HCT116 (cell line): ENCODE data around the gene PPP1R3C. TPM values are rescaled to one million over a fixed set of nuclear protein-coding genes. Genes with fewer than 3 reads are reported as not detected.

Experiments
- ATAC-seq: fragments of 200-7000 bp; cut with Tn5 transposase; 2 replicates; pipeline ENCODE4 v1.9.1; 2020; ENCODE audit warnings: mild to moderate bottlenecking, moderate library complexity
- BruUV-seq: library from RNA; stranded (reverse); fragments of 400-500 nt; replicated peaks from 2 replicates; lab custom pipeline; 2021; lab: Mats Ljungman, UMichigan
- CTCF ChIA-PET: fragments of 300-600 bp; sonication (Branson Sonifier 250); formaldehyde crosslinking; loops from one replicate; lab custom pipeline; 2021; ENCODE audit warnings: antibody characterized with exemption; lab: Charles Lee
- POLR2A ChIA-PET: fragments of 300-600, 350-600 bp; sonication (Branson Sonifier 250); formaldehyde crosslinking; loops from one replicate; lab custom pipeline; 2021; ENCODE audit warnings: antibody characterized with exemption; lab: Charles Lee
- RAD21 ChIA-PET, 2 experiments: fragments of 300-600 bp; sonication (Branson Sonifier 250); formaldehyde crosslinking; loops; one replicate each; lab custom pipeline; 2023; ENCODE audit warnings: low total read pairs in 2 of 2; ENCODE audit not compliant: uncharacterized antibody in 2 of 2, unreplicated experiment in 2 of 2, low non-redundant PET in 1 of 2; lab: Charles Lee
- DNase-seq: peaks from one replicate; pipeline ENCODE4 v3.0.0-alpha.2; 2010; ENCODE audit warnings: low read depth, low spot score
- H2AFZ ChIP-seq: fragments of 200-600 bp; shearing (Covaris generic), sonication (generic); 2 replicates; pipeline ENCODE4 v1.6.1; 2017; ENCODE audit warnings: low read depth, mixed run types, mixed read lengths, antibody characterized with exemption, low read length; ENCODE audit not compliant: poor library complexity, severe bottlenecking
- H3K27ac ChIP-seq: 2 replicates; pipeline ENCODE4 v1.5.1; 2012; ENCODE audit warnings: low read depth, low read length
- H3K27me3 ChIP-seq: fragments of 200-600 bp; sonication (generic); 2 replicates; pipeline ENCODE4 v1.6.1; 2016; ENCODE audit warnings: mixed run types, low read length, mixed read lengths; ENCODE audit not compliant: insufficient read depth
- H3K36me3 ChIP-seq, 2 experiments: fragments of 200-500 bp in 1 of 2; fragments of 200-600 bp in 1 of 2; sonication (Bioruptor generic) in 1 of 2; sonication (generic) in 1 of 2; 2 replicates each; pipeline versions ENCODE4 v1.5.1 to v1.6.1; 2014 to 2016; ENCODE audit warnings: low read length in 2 of 2, inconsistent platforms in 1 of 2, mixed read lengths in 1 of 2, mixed run types in 1 of 2; ENCODE audit not compliant: insufficient read depth in 2 of 2, control insufficient read depth in 1 of 2
- H3K4me1 ChIP-seq, 2 experiments: fragments of 200-600 bp in 1 of 2; sonication (generic) in 1 of 2; 2 replicates each; pipeline versions ENCODE4 v1.5.1 to v1.6.1; 2012 to 2017; ENCODE audit warnings: low read length in 2 of 2, inconsistent platforms in 1 of 2, mild to moderate bottlenecking in 1 of 2, mixed read lengths in 1 of 2, mixed run types in 1 of 2, moderate library complexity in 1 of 2; ENCODE audit not compliant: insufficient read depth in 2 of 2, control insufficient read depth in 1 of 2
- H3K4me2 ChIP-seq: fragments of 200-600 bp; sonication (generic); 2 replicates; pipeline ENCODE4 v1.6.1; 2017; ENCODE audit warnings: mixed run types, low read length, mixed read lengths
- H3K4me3 ChIP-seq, 2 experiments: fragments of 200-600 bp in 1 of 2; sonication (generic) in 1 of 2; replicated peaks in 1 of 2; 2 replicates each; pipeline ENCODE4 v1.5.1; 2011 to 2016; ENCODE audit warnings: low read length in 2 of 2, control low read depth in 1 of 2, low read depth in 1 of 2, mild to moderate bottlenecking in 1 of 2, mixed read lengths in 1 of 2, mixed run types in 1 of 2
- H3K79me2 ChIP-seq: fragments of 200-600 bp; sonication (generic); 2 replicates; pipeline ENCODE4 v1.6.1; 2017; ENCODE audit warnings: mild to moderate bottlenecking, mixed run types, low read length, moderate library complexity, mixed read lengths; ENCODE audit not compliant: insufficient read depth
- H3K9ac ChIP-seq: fragments of 200-600 bp; sonication (generic); 2 replicates; pipeline ENCODE4 v1.6.1; 2016; ENCODE audit warnings: low read length, mixed read lengths
- H3K9me2 ChIP-seq: fragments of 200-600 bp; sonication (generic), shearing (Covaris generic); 2 replicates; pipeline ENCODE4 v1.6.1; 2017; ENCODE audit warnings: mixed run types, mild to moderate bottlenecking, moderate library complexity; ENCODE audit not compliant: insufficient read depth
- H3K9me3 ChIP-seq, 2 experiments: fragments of 200-500 bp in 1 of 2; fragments of 200-600 bp in 1 of 2; sonication (Bioruptor generic) in 1 of 2; sonication (generic) in 1 of 2; 2 replicates each; pipeline ENCODE4 v1.6.1; 2014 to 2017; ENCODE audit warnings: low read length in 2 of 2, mixed read lengths in 2 of 2, inconsistent platforms in 1 of 2, low read depth in 1 of 2, mild to moderate bottlenecking in 1 of 2, mixed run types in 1 of 2, moderate library complexity in 1 of 2; ENCODE audit not compliant: control insufficient read depth in 1 of 2, insufficient read depth in 1 of 2
- H4K20me1 ChIP-seq: fragments of 200-600 bp; sonication (generic), shearing (Covaris generic); 2 replicates; pipeline ENCODE4 v1.6.1; 2017; ENCODE audit warnings: mixed run types, mild to moderate bottlenecking, moderate library complexity; ENCODE audit not compliant: insufficient read depth
- JUND ChIP-seq: IDR thresholded peaks from 2 replicates; pipeline ENCODE4 v1.6.1; 2012
- MAX ChIP-seq: IDR thresholded peaks from 2 replicates; pipeline ENCODE4 v1.6.1; 2012
- POLR2AphosphoS5 ChIP-seq: IDR thresholded peaks from 2 replicates; pipeline ENCODE4 v1.6.1; 2011; ENCODE audit warnings: mild to moderate bottlenecking, low read depth, low read length, moderate library complexity
- REST ChIP-seq: IDR thresholded peaks from 2 replicates; pipeline ENCODE4 v1.6.1; 2012; ENCODE audit warnings: low read depth
- TCF7L2 ChIP-seq: IDR thresholded peaks from 2 replicates; pipeline ENCODE4 v1.7.0; 2011; ENCODE audit warnings: borderline replicate concordance, inconsistent platforms; ENCODE audit not compliant: insufficient read depth, insufficient read length; ENCODE audit errors: extremely low read depth
- intact Hi-C: fragments of 100-400 bp; cut with micrococcal nuclease; formaldehyde crosslinking; loops from 2 replicates; pipeline ENCODE4 v1.10.0; 2022
- total RNA-seq: library from RNA; stranded (reverse); gene quantifications from one replicate; pipeline ENCODE4 v1.2.1, GENCODE V29; 2021; ENCODE audit not compliant: unreplicated experiment

The PPP1R3C gene
- total RNA-seq, 1 experiment from 2014 or later: 0.20 TPM

GRCh38 chr10:91668913-91669312 lies 36.0 kb upstream of the PPP1R3C start:
- POLR2A ChIA-PET: no interaction called here
- no peak overlapping the region for H3K27ac ChIP-seq
- no peaks in the 10 kb centered on the region for H3K27me3 ChIP-seq
- H3K36me3 ChIP-seq: no peaks in the 10 kb centered on the region
- no peaks in the 10 kb centered on the region for H4K20me1 ChIP-seq
- CTCF ChIA-PET: no interaction called here
- no peak overlapping the region for H3K4me3 ChIP-seq
- no TSS peak for BruUV-seq
- no peak for DNase-seq
- intact Hi-C loops: no loop called here
- H3K9me2 ChIP-seq: no peaks in the 10 kb centered on the region
- H3K9me3 ChIP-seq: no peaks in the 10 kb centered on the region
- H2AFZ ChIP-seq: no peak overlapping the region
- RAD21 ChIA-PET: no interaction called here
- no peak for ATAC-seq
- H3K79me2 ChIP-seq: no peaks in the 10 kb centered on the region
- H3K4me2 ChIP-seq: no peak overlapping the region
- no peak for TF ChIP-seq MAX
- TF ChIP-seq, all 23 proteins: peak for 0
- Histone ChIP-seq H3K4me1 (peaks cover 0 to 8% of the 10 kb centered on the region in 2 experiments; a peak in 3 of 4 replicates), H3K9ac (no peak overlapping the region)

GRCh38 chr10:91665842-91666241 lies 33.0 kb upstream of the PPP1R3C start:
- Histone ChIP-seq H3K9ac (no peak overlapping the region), H3K4me1 (no peaks in the 10 kb centered on the region)
- no TSS peak for BruUV-seq
- RAD21 ChIA-PET: no interaction called here
- TF ChIP-seq JUND (no peak), TCF7L2 (no peak), POLR2AphosphoS5 (no peak), REST (no peak)
- TF ChIP-seq, all 23 proteins: peak for 0
- no peaks in the 10 kb centered on the region for H3K27me3 ChIP-seq
- H2AFZ ChIP-seq: no peak overlapping the region
- no peak overlapping the region for H3K4me3 ChIP-seq
- H3K9me3 ChIP-seq: no peaks in the 10 kb centered on the region
- ChIA-PET POLR2A (no interaction called here), CTCF (no interaction called here)
- H3K27ac ChIP-seq: no peak overlapping the region
- H3K36me3 ChIP-seq: no peaks in the 10 kb centered on the region
- no peaks in the 10 kb centered on the region for H3K9me2 ChIP-seq
- no peak for ATAC-seq
- H4K20me1 ChIP-seq: no peaks in the 10 kb centered on the region
- intact Hi-C loops: no loop called here
- H3K79me2 ChIP-seq: no peaks in the 10 kb centered on the region
- H3K4me2 ChIP-seq: no peak overlapping the region
- DNase-seq: no peak
